Stimulated activated CD4-positive, alpha-beta T cell treated with anti-CD3 and anti-CD28 coated beads, Interleukin-4, amount 100 ng/mL, for 4 hours (primary cell): ENCODE data around the gene ANTKMT.

ENCODE experiments used
- DNase-seq, 2 experiments: peaks; one replicate each; pipeline ENCODE4 v3.0.0-alpha.2; 2020

The ANTKMT gene

GRCh38 chr16:720990-721764, at the start of gene ANTKMT:
ANTKMT (plus strand) TSS chr16:721146; CDS start chr16:721275, 129 bp downstream.
- peak; percentile 59 to 79 for DNase-seq

- DNase-seq, result no peak
Measured at GRCh38 chr16:671353-672131, 49.4 kb upstream of the ANTKMT start.

GRCh38 chr16:672371-672770, 48.6 kb upstream of the ANTKMT start:
- DNase-seq, result no peak

GRCh38 chr16:672851-673250, 48.1 kb upstream of the ANTKMT start:
- DNase-seq, result no peak

- DNase-seq, result no peak
Measured at GRCh38 chr16:673399-673991, 47.5 kb upstream of the ANTKMT start.

- DNase-seq, result no peak
Measured at GRCh38 chr16:674214-674881, 46.6 kb upstream of the ANTKMT start.

- DNase-seq, result no peak
Measured at GRCh38 chr16:674968-675883, 45.7 kb upstream of the ANTKMT start, which contains the start of gene RHBDL1. RHBDL1 (plus strand) TSS chr16:675671; CDS start chr16:675791, 120 bp downstream.

- no peak for DNase-seq
Measured at GRCh38 chr16:675884-676564, 44.9 kb upstream of the ANTKMT start.

GRCh38 chr16:676565-676902, 44.4 kb upstream of the ANTKMT start:
- no peak for DNase-seq

- DNase-seq, result peak in 1 of 2 experiments; percentile 20
Measured at GRCh38 chr16:676913-677312, 44.0 kb upstream of the ANTKMT start.

- no peak for DNase-seq
Measured at GRCh38 chr16:677316-678190, 43.4 kb upstream of the ANTKMT start.

- DNase-seq, result no peak
Measured at GRCh38 chr16:678209-678857, 42.6 kb upstream of the ANTKMT start.

GRCh38 chr16:678858-679813, 41.8 kb upstream of the ANTKMT start:
- DNase-seq, result peak; percentile 43 to 55

GRCh38 chr16:679814-680624, 40.9 kb upstream of the ANTKMT start, which contains the start of gene STUB1:
STUB1 (plus strand) TSS chr16:680410; CDS start chr16:680526, 116 bp downstream.
- DNase-seq, result peak; percentile 81 to 93

GRCh38 chr16:680625-680945, 40.4 kb upstream of the ANTKMT start:
- no peak for DNase-seq

- DNase-seq, result no peak
Measured at GRCh38 chr16:680967-681745, 39.8 kb upstream of the ANTKMT start.
